Measurements from ENCODE around the gene KRT36. TPM values are rescaled to one million over a fixed set of nuclear protein-coding genes. Genes with fewer than 3 reads are reported as not detected.

Gene KRT36
- total and polyA plus RNA-seq, 8 donors = not detected

DNA sequence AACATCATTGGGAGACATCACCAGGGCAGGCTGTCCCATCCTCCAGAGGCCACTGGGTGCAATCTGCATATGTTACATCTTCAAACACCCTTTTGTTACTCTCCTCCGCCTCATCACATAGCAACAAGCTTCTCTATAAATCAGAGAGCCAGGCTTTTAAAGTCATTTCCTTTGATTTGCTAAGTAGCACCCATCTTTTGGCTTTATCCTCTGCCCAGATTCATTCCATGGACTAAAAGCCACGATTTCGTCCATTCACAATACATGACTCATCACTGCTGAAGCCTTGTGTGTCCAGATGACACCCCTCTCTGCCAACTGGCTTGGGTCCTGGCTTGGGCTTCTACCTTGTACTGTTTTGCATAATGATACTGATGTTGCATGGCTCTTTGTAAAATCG lies 47.0 kb downstream of the KRT36 start:
- 74 to 90% (median 86%) methylated on average over 4 of the region's 4 CpGs for WGBS, 5 donors
- Histone ChIP-seq H3K27me3 (peaks cover 0 to 11% (median 0%) of the 10 kb centered on the region in 3 donors), H3K4me1 (no peaks in the 10 kb centered on the region), H3K9me3 (no peaks in the 10 kb centered on the region), H3K27ac (no peak overlapping the region), H3K36me3 (no peaks in the 10 kb centered on the region), H3K4me3 (no peak overlapping the region)
- intact Hi-C loops (cut with DNase I; ENCODE audit: low total_unique reads) = no loop called here
- no peak for DNase-seq
- TF ChIP-seq POLR2A (IDR thresholded peaks at IDR 0.05) = no peak
- TF ChIP-seq, protein P1, sequence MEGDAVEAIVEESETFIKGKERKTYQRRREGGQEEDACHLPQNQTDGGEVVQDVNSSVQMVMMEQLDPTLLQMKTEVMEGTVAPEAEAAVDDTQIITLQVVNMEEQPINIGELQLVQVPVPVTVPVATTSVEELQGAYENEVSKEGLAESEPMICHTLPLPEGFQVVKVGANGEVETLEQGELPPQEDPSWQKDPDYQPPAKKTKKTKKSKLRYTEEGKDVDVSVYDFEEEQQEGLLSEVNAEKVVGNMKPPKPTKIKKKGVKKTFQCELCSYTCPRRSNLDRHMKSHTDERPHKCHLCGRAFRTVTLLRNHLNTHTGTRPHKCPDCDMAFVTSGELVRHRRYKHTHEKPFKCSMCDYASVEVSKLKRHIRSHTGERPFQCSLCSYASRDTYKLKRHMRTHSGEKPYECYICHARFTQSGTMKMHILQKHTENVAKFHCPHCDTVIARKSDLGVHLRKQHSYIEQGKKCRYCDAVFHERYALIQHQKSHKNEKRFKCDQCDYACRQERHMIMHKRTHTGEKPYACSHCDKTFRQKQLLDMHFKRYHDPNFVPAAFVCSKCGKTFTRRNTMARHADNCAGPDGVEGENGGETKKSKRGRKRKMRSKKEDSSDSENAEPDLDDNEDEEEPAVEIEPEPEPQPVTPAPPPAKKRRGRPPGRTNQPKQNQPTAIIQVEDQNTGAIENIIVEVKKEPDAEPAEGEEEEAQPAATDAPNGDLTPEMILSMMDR (IDR thresholded peaks at IDR 0.05) = no peak
- TF ChIP-seq EP300 (IDR thresholded peaks at IDR 0.05) = no peak
- no peak for TF ChIP-seq POLR2AphosphoS5 (IDR thresholded peaks at IDR 0.05)

DNA sequence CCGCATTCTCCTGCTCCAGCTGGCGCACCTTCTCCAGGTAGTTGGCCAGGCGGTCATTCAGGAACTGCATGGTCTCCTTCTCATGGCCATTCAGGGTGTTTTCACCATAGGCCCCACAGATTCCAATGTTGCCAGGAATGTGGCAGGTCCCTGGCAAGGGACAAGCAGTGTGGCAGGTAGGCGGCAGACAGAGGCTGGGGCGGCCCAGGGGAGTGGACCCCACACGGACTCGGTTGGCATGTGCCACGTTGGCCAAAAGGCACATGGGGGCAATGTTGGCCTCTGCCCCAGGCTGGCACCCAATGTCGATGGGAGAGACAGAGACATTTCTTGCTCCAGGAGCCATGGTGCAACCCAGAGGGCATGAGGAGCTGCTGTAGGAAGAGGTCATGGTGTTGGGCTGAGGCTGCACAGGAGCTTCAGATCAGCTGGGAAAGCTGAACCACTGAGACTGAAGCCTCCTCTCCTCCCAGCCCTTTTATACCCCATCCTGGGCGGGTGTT lies 49.1 kb downstream of the KRT36 start, which contains the start of gene KRT38:
KRT38 (minus strand) TSS at position 453 of the 503 bp plus-strand sequence; CDS start at position 391, 62 bp downstream.
- Histone ChIP-seq H3K27me3 (peaks cover 0 to 11% (median 0%) of the 10 kb centered on the region in 3 donors), H3K4me3 (no peak within 1 kb of the TSS), H3K36me3 (no peaks in the 10 kb centered on the region), H3K4me1 (no peaks in the 10 kb centered on the region), H3K9me3 (no peaks in the 10 kb centered on the region), H3K27ac (no peak within 1 kb of the TSS)
- DNase-seq = no peak
- WGBS, 5 donors = 91 to 97% (median 94%) methylated on average over 6 to 10 of the region's 10 CpGs
- intact Hi-C loops (cut with DNase I; ENCODE audit: low total_unique reads) = no loop called here
- TF ChIP-seq, protein P1 (IDR thresholded peaks at IDR 0.05) = no peak
- TF ChIP-seq POLR2A (IDR thresholded peaks at IDR 0.05) = no peak
- no peak for TF ChIP-seq POLR2AphosphoS5 (IDR thresholded peaks at IDR 0.05)
- TF ChIP-seq EP300 (IDR thresholded peaks at IDR 0.05) = no peak

DNA sequence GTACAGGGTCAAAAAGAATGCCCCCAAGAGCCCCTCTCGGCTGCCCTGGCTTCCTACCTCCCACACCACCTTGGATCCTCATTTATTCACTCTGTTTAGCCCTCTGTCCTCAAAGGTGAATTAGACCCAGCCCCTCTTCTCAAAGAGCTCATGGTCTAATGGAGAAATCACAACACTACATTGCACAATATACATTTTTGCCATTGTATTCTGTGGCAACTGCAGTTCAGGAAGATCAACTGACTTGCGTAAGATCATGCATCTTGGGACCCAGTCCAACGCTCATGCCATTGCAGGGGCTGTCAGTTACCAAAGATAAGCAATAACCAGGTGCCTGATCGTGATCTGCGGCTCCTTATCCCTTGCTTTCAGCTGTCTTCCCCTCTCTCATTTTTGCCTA lies 50.3 kb downstream of the KRT36 start:
- 66 to 85% (median 70%) methylated on average over 4 to 5 of the region's 5 CpGs for WGBS, 5 donors
- no peaks in the 10 kb centered on the region for H3K36me3 ChIP-seq
- TF ChIP-seq, protein P1 (IDR thresholded peaks at IDR 0.05) = no peak
- TF ChIP-seq EP300 (IDR thresholded peaks at IDR 0.05) = no peak
- TF ChIP-seq POLR2AphosphoS5 (IDR thresholded peaks at IDR 0.05) = no peak
- TF ChIP-seq POLR2A (IDR thresholded peaks at IDR 0.05) = no peak
- H3K9me3 ChIP-seq = no peaks in the 10 kb centered on the region
- no peak for DNase-seq
- no peak overlapping the region for H3K4me3 ChIP-seq
- H3K27ac ChIP-seq = no peak overlapping the region
- H3K4me1 ChIP-seq = peaks cover 0 to 3% (median 0%) of the 10 kb centered on the region in 4 donors
- H3K27me3 ChIP-seq = peaks cover 0 to 10% (median 0%) of the 10 kb centered on the region in 3 donors
- intact Hi-C loops (cut with DNase I; ENCODE audit: low total_unique reads) = no loop called here

DNA sequence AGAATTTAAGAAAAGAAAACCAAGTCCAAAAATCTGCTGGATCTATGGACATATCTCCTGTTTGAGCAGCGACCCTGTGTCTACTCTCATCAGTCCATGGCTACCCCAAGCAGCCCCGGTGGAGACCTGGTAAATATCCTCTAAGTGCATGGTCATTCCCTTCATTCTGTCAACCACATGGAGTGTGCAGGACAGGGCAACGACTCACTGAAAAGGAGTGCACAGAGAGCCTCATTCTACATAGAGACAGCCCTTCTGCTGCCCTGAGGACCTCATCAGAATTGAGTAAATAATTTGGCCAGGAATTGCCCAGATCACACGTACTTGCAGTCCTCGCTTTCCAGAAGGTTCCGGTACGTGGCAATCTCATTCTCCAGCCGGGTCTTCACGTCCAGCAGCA lies 51.9 kb downstream of the KRT36 start:
- DNase-seq = no peak
- Histone ChIP-seq H3K4me1 (peaks cover 0 to 5% (median 0%) of the 10 kb centered on the region in 4 donors), H3K4me3 (no peak overlapping the region), H3K9me3 (no peaks in the 10 kb centered on the region), H3K36me3 (no peaks in the 10 kb centered on the region), H3K27ac (no peak overlapping the region), H3K27me3 (no peaks in the 10 kb centered on the region)
- 86 to 93% (median 91%) methylated on average over 9 of the region's 9 CpGs for WGBS, 5 donors
- TF ChIP-seq EP300 (IDR thresholded peaks at IDR 0.05) (no peak), POLR2A (IDR thresholded peaks at IDR 0.05) (no peak), POLR2AphosphoS5 (IDR thresholded peaks at IDR 0.05) (no peak)
- TF ChIP-seq, protein P1 (IDR thresholded peaks at IDR 0.05) = no peak
- intact Hi-C loops (cut with DNase I; ENCODE audit: low total_unique reads) = no loop called here

Measured in stomach (tissue), 9 donors.